DMS114 treated with DMSO at 0.1 percent for 48 hours (cell line): Measurements from ENCODE around the gene NR2C2.
A peak's percentile ranks its signal among the peaks of the same experiment; 100 is the strongest.
"Not testable (repeated sequence)": the region's sequence is repeated elsewhere in the genome, so short reads cannot be mapped to it uniquely, and the experiment has no call there.

Experiments used
- DNase-seq: peaks from one replicate; lab custom pipeline; 2025; ENCODE audit not compliant: unreplicated experiment; lab: John Stamatoyannopoulos, UW

Gene NR2C2

GRCh38 chr3:14947100-14947885 lies at the start of gene NR2C2:
Gene NR2C2, plus strand, starts transcription at chr3:14947583. Its CDS starts 56,332 bp downstream, at chr3:15003915.
- peak; percentile 48 for DNase-seq

GRCh38 chr3:14898929-14899328 lies 48.5 kb upstream of the NR2C2 start:
- DNase-seq: no peak

GRCh38 chr3:14899993-14900618 lies 47.3 kb upstream of the NR2C2 start:
- no peak for DNase-seq

GRCh38 chr3:14900881-14901873 lies 46.2 kb upstream of the NR2C2 start:
- DNase-seq: no peak

- DNase-seq: no peak
Observed at GRCh38 chr3:14902719-14903118, 44.7 kb upstream of the NR2C2 start.

- DNase-seq: not testable (repeated sequence)
Observed at GRCh38 chr3:14903501-14903900, 43.9 kb upstream of the NR2C2 start.

GRCh38 chr3:14905055-14905657 lies 42.2 kb upstream of the NR2C2 start:
- no peak for DNase-seq

- no peak for DNase-seq
Observed at GRCh38 chr3:14906355-14906971, 40.9 kb upstream of the NR2C2 start.

- DNase-seq: no peak
Observed at GRCh38 chr3:14907043-14907966, 40.1 kb upstream of the NR2C2 start.

GRCh38 chr3:14909250-14909649 lies 38.1 kb upstream of the NR2C2 start:
- DNase-seq: no peak

- no peak for DNase-seq
Observed at GRCh38 chr3:14911651-14912050, 35.7 kb upstream of the NR2C2 start.

- DNase-seq: no peak
Observed at GRCh38 chr3:14913071-14913925, 34.1 kb upstream of the NR2C2 start.

GRCh38 chr3:14913926-14914778 lies 33.2 kb upstream of the NR2C2 start:
- no peak for DNase-seq

GRCh38 chr3:14914779-14915117 lies 32.6 kb upstream of the NR2C2 start:
- DNase-seq: no peak

- DNase-seq: no peak
Observed at GRCh38 chr3:14915636-14916222, 31.7 kb upstream of the NR2C2 start.

- no peak for DNase-seq
Observed at GRCh38 chr3:14918356-14918860, 29.0 kb upstream of the NR2C2 start.

GRCh38 chr3:14920536-14920935 lies 26.8 kb upstream of the NR2C2 start:
- DNase-seq: no peak
